GM12801 (cell line): ENCODE data around the gene DPP6.

ENCODE experiments used
- CTCF ChIP-seq: IDR thresholded peaks from one replicate; pipeline ENCODE4 v1.5.1; 2011; ENCODE audit warnings: control low read depth; ENCODE audit not compliant: insufficient read length; ENCODE audit errors: extremely low read depth

Gene DPP6

GRCh38 chr7:154911411-154911810 lies 859.2 kb downstream of the DPP6 start:
- no peak for TF ChIP-seq CTCF

GRCh38 chr7:154911862-154912455 lies 859.8 kb downstream of the DPP6 start:
- no peak for TF ChIP-seq CTCF

- TF ChIP-seq CTCF, result no peak
These were observed 860.9 kb downstream of the DPP6 start for GRCh38 chr7:154912871-154913637.

- TF ChIP-seq CTCF, result no peak
These were observed 861.6 kb downstream of the DPP6 start for GRCh38 chr7:154913638-154914307.

- no peak for TF ChIP-seq CTCF
These were observed 862.3 kb downstream of the DPP6 start for GRCh38 chr7:154914308-154914995.

GRCh38 chr7:154914996-154915380 lies 862.8 kb downstream of the DPP6 start:
- TF ChIP-seq CTCF, result no peak

GRCh38 chr7:154915600-154915999 lies 863.4 kb downstream of the DPP6 start:
- TF ChIP-seq CTCF, result no peak
